GM12864 (cell line): ENCODE measurements around the gene LDLRAD4.
A peak's percentile ranks its signal among the peaks of the same experiment; 100 is the strongest.

Experiments
- DNase-seq: peaks from one replicate; pipeline ENCODE4 v3.0.0-alpha.2; 2011; ENCODE audit warnings: low read depth
- H3K4me3 ChIP-seq: 2 replicates; pipeline ENCODE4 v1.5.1; 2011; ENCODE audit warnings: mild to moderate bottlenecking, low read depth, low read length, control low read depth
- TF ChIP-seq, protein P1 (sequence below): IDR thresholded peaks from 2 replicates; pipeline ENCODE4 v1.5.1; 2011; ENCODE audit warnings: low read depth, mild to moderate bottlenecking, moderate library complexity, low read length, control low read depth, inconsistent platforms; ENCODE audit errors: missing control alignments

The LDLRAD4 gene

GRCh38 chr18:13560306-13560705 lies 341.7 kb downstream of the LDLRAD4 start:
- TF ChIP-seq, protein P1, sequence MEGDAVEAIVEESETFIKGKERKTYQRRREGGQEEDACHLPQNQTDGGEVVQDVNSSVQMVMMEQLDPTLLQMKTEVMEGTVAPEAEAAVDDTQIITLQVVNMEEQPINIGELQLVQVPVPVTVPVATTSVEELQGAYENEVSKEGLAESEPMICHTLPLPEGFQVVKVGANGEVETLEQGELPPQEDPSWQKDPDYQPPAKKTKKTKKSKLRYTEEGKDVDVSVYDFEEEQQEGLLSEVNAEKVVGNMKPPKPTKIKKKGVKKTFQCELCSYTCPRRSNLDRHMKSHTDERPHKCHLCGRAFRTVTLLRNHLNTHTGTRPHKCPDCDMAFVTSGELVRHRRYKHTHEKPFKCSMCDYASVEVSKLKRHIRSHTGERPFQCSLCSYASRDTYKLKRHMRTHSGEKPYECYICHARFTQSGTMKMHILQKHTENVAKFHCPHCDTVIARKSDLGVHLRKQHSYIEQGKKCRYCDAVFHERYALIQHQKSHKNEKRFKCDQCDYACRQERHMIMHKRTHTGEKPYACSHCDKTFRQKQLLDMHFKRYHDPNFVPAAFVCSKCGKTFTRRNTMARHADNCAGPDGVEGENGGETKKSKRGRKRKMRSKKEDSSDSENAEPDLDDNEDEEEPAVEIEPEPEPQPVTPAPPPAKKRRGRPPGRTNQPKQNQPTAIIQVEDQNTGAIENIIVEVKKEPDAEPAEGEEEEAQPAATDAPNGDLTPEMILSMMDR, result no peak
- DNase-seq, result no peak
- H3K4me3 ChIP-seq, result no peak overlapping the region

DNA sequence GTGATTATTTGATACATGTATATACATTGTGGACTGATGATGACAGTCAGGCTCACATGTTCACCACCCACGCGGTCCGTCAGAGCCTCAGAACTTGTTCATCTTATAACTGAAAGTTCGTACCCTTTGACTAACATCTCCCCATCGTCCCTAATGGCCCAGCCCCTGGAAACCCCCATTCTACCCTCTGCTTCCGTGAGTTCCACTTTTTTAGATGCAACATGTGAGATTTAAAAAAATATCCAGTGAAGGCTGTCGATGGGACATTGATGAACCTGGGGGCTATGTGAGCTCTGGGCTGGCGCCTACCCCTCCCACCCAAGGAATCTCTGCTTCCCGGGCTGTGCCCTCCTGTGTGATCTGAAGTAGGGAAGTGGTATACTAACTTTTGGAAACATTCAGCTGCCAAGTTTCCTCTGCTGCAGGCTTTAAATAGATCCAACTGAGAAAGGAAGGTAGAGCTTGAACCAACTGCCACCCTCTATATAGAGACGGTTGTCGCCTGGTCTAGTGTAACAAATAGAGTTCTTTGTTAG lies 344.0 kb downstream of the LDLRAD4 start:
- DNase-seq, result peak; percentile 81
- no peak overlapping the region; the same call in 1 of the 2 replicates for H3K4me3 ChIP-seq

DNA sequence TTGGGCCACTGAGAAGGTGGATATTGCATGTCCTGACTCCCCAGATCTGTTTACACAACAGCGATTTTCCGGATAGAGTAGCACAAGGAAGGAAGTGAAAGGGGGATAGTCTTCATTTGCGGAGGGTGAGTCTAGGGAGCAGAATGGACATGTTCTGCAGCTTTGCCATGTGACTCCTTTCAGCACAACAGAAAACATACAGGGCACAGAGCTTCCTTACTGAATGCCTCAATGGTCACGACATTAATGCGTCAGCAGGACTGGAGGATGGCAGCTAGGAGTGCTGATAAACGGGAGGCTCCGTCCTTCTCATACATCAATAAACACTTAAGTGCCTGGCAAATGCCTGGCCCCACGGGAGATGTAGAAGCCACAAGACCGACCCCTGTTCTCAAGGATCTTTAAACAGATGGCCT lies 344.8 kb downstream of the LDLRAD4 start:
- no peak overlapping the region for H3K4me3 ChIP-seq
- TF ChIP-seq, protein P1, result no peak
- no peak for DNase-seq

More for the DNA sequence above, 344.0 kb downstream of the LDLRAD4 start:
- TF ChIP-seq, protein P1, result no peak

GRCh38 chr18:13564579-13564978 lies 346.0 kb downstream of the LDLRAD4 start:
- H3K4me3 ChIP-seq, result no peak overlapping the region

GRCh38 chr18:13565228-13565627 lies 346.7 kb downstream of the LDLRAD4 start:
- DNase-seq, result no peak
- TF ChIP-seq, protein P1, result no peak
- H3K4me3 ChIP-seq, result no peak overlapping the region

More at GRCh38 chr18:13564579-13564978, 346.0 kb downstream of the LDLRAD4 start:
- DNase-seq, result no peak
- TF ChIP-seq, protein P1, result no peak

DNA sequence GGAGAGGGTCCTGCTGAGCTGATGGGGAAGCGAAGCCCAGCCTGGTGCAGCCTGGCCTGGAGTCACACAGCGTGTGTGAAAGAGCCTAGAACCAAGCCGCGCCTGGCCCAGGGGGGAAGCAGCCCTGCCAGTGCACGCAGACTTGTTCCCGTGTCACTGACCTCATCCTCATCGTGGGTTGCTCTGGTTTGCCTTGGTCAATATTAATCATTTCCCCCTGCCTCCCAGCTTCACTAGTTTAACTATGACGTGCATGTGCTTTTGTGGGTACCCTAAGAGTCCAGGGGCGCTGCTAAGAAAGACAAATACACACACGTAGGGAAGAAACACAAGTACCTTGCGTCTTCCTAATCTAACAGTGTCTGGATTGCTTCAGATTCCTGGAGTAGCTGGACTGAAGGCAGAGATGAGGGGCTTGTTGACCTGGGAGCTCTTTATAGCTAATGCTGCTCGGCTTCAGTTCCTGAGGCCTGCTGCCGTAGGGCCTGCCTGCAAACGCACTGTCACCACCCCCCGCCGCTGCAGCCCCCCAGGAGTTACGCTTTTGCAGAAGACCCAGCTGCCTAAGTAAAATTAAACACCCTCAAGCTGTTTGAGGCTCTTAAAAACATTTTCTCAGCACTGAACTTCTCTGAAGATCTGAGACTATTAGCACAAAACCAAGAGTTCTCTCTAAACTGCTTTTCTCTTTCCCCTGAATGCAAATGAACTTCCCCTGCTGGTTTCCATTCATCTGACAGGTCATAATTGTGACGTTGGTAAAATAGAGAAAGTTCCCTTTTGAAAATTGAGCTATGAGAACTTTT lies 348.6 kb downstream of the LDLRAD4 start:
- TF ChIP-seq, protein P1, result no peak
- peak overlapping the region; percentile 34 for H3K4me3 ChIP-seq
- peak; percentile 80 for DNase-seq
